Mesothelial cell of epicardium (in vitro differentiated cells): Measurements from ENCODE around the gene ATRNL1. TPM values are rescaled to one million over a fixed set of nuclear protein-coding genes. Genes with fewer than 3 reads are reported as not detected.

ENCODE experiments used
- DNase-seq, 2 experiments: peaks; one replicate each; pipeline ENCODE4 v3.0.0; 2021; ENCODE audit warnings: low spot score in 2 of 2; ENCODE audit not compliant: unreplicated experiment in 2 of 2
- H3K27ac Mint-ChIP-seq: 2 replicates; pipeline ENCODE4 v1.8.0; 2021; ENCODE audit warnings: mixed read lengths
- H3K27me3 Mint-ChIP-seq: 2 replicates; pipeline ENCODE4 v1.8.0; 2021; ENCODE audit warnings: low read depth, mixed read lengths
- H3K36me3 Mint-ChIP-seq: 2 replicates; pipeline ENCODE4 v1.8.0; 2021; ENCODE audit warnings: mixed read lengths
- H3K4me1 Mint-ChIP-seq: 2 replicates; pipeline ENCODE4 v1.8.0; 2021; ENCODE audit warnings: mixed read lengths
- H3K4me3 Mint-ChIP-seq: 2 replicates; pipeline ENCODE4 v1.8.0; 2021; ENCODE audit warnings: mild to moderate bottlenecking, moderate library complexity, mixed read lengths
- H3K9me3 Mint-ChIP-seq: 2 replicates; pipeline ENCODE4 v1.8.0; 2021; ENCODE audit warnings: mixed read lengths
- total RNA-seq: library from RNA; stranded (reverse); gene quantifications from 3 replicates; pipeline ENCODE4 v1.2.1, GENCODE V29; 2021
- TF ChIP-seq, protein P1 (sequence below): fragments of 200-600 bp; sonication (generic); IDR thresholded peaks from one replicate; pipeline ENCODE4 v1.5.0; 2021; ENCODE audit warnings: antibody characterized with exemption; ENCODE audit not compliant: unreplicated experiment

The ATRNL1 gene
- total RNA-seq, 1 donor from 2014 or later = 39.6 TPM

DNA sequence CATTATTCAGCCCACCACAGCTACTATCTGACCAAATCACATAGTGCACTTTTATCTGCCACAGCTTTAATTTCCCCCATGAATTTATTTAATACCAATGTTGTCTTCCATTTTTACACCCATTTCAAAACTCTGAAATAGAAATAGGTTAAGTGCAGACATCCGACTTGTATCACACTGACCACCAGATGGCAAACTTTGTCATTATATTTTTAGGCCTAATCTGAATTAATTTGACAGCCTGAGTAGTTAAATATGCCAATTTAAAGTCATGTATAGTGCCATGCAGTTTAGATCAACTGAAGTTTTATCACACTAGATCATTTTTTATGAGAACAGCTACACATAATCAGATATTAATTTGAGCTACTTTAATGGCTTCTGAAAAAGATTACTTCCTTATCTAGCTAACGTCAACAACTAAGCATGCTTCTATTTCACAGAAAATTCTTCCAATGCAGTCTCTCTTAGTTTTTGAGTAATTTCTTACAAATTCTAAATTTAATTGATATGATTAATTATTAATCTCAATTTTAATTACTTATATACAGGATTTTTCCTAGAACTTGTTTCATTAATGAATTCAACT, 613.4 kb downstream of the ATRNL1 start:
- Mint-ChIP-seq H3K36me3 (peaks cover 9% of the 10 kb centered on the region), H3K27ac (no peak overlapping the region)

DNA sequence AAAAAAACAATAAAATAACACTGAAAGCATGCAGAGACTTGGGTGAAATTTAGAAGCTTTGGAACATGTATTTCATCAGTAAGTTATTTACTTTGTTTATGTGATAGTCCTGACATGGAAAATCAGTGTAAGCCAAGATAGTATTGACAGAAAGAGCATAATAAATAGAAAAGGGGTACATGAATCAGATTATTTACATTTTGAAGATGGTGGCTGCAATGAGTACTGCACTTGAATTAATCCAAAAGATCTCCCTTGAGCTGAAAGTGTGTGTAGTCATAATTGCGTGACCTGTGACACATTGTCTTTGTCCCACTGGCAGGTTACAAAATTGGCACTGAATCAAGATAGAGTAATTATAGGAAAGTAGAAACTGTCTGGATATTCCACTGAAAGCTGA, 617.0 kb downstream of the ATRNL1 start:
- Mint-ChIP-seq H3K9me3 (no peaks in the 10 kb centered on the region), H3K4me3 (no peak overlapping the region), H3K27ac (no peak overlapping the region)

More for the DNA sequence above, 613.4 kb downstream of the ATRNL1 start:
- TF ChIP-seq, protein P1, sequence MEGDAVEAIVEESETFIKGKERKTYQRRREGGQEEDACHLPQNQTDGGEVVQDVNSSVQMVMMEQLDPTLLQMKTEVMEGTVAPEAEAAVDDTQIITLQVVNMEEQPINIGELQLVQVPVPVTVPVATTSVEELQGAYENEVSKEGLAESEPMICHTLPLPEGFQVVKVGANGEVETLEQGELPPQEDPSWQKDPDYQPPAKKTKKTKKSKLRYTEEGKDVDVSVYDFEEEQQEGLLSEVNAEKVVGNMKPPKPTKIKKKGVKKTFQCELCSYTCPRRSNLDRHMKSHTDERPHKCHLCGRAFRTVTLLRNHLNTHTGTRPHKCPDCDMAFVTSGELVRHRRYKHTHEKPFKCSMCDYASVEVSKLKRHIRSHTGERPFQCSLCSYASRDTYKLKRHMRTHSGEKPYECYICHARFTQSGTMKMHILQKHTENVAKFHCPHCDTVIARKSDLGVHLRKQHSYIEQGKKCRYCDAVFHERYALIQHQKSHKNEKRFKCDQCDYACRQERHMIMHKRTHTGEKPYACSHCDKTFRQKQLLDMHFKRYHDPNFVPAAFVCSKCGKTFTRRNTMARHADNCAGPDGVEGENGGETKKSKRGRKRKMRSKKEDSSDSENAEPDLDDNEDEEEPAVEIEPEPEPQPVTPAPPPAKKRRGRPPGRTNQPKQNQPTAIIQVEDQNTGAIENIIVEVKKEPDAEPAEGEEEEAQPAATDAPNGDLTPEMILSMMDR = peak; percentile 66
- DNase-seq = no peak
- H3K27me3 Mint-ChIP-seq = no peaks in the 10 kb centered on the region
- no peak overlapping the region for H3K4me3 Mint-ChIP-seq
- peaks cover 21% of the 10 kb centered on the region for H3K4me1 Mint-ChIP-seq
- peaks cover 11% of the 10 kb centered on the region for H3K9me3 Mint-ChIP-seq

DNA sequence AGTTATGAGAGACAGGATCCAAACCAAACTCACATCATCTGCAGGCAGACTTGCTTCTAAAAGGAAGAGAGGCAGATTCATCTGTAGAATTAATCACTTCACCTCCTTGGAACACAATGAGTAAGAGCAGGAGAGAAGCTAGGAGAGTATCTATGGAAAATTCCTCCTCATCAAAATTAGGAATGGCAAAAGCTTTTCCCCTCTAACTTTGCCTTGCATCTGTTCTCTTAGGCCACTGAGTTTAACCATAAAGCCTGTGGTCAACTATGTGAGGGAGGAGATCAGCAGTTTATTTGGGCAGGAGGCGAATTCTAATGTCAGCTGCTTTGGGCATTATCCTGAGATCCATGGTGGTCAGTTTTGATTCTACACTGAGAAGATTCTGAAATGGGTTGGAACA, 618.1 kb downstream of the ATRNL1 start:
- H3K36me3 Mint-ChIP-seq = no peaks in the 10 kb centered on the region
- H3K4me3 Mint-ChIP-seq = no peak overlapping the region
- peaks cover 13% of the 10 kb centered on the region for H3K4me1 Mint-ChIP-seq
- DNase-seq = no peak
- H3K9me3 Mint-ChIP-seq = no peaks in the 10 kb centered on the region
- TF ChIP-seq, protein P1 = no peak
- no peak overlapping the region for H3K27ac Mint-ChIP-seq
- no peaks in the 10 kb centered on the region for H3K27me3 Mint-ChIP-seq

More for the DNA sequence above, 617.0 kb downstream of the ATRNL1 start:
- DNase-seq = no peak
- H3K4me1 Mint-ChIP-seq = peaks cover 21% of the 10 kb centered on the region
- TF ChIP-seq, protein P1 = peak; percentile 42
- H3K27me3 Mint-ChIP-seq = no peaks in the 10 kb centered on the region
- no peaks in the 10 kb centered on the region for H3K36me3 Mint-ChIP-seq

DNA sequence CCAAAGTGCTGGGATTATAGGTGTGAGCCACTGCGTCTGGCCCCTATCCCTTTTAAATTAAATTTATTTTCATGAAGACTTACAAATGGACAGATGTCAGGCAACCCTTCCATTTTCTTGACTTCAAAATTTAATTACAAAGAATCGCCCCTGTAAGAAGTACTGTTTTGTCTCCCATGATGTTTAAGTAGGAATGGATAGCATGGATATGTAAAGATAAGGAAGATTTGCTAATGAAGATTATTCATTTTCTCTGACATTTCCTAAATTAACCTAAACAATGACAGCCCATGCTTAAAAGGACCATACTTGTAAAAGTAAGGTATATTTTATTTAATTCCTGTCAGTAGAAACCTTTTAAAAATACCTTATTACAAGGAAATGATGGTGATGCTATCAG, 627.0 kb downstream of the ATRNL1 start:
- H3K9me3 Mint-ChIP-seq = no peaks in the 10 kb centered on the region
- no peaks in the 10 kb centered on the region for H3K27me3 Mint-ChIP-seq
- DNase-seq = no peak
- H3K4me1 Mint-ChIP-seq = peaks cover 2% of the 10 kb centered on the region
- no peak overlapping the region for H3K4me3 Mint-ChIP-seq
- no peaks in the 10 kb centered on the region for H3K36me3 Mint-ChIP-seq
- TF ChIP-seq, protein P1 = no peak
- H3K27ac Mint-ChIP-seq = no peak overlapping the region

DNA sequence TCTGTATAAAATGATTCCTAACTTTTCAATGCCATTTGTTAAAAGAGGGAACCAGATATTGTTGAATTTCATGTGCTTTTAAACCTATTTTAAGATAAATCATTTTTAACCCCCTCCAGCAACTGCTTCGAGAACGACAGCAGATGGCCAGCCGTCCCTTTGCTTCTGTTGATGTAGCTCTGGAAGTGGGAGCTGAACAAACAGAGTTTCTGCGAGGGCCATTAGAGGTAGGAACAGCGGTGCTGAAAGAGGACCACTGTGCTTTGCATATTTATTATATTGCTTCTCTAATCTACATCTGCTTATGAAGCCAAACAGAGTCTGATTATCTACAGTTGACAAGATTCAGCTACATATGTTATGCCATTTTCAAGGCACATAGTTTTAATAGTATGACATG, 634.0 kb downstream of the ATRNL1 start:
- TF ChIP-seq, protein P1 = no peak

DNA sequence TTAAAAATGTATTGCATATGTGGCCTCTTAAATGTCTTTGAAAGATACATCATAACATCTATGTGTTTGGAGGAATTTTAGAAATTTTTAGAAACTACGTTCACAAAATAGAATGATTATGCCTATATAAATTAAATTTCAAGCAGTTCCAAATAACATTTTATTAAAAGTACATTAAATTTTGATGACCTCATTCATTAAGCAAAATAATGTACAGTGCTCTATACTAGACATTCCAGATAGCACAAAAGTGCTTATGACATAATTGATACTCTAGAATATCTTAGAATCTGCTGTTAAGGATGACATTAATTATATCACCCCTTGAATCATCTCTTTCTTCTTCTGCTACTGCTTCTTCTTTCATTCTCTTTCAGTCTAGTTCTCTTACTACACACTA, 650.9 kb downstream of the ATRNL1 start:
- H3K9me3 Mint-ChIP-seq = peaks cover 8% of the 10 kb centered on the region
- TF ChIP-seq, protein P1 = no peak
- no peaks in the 10 kb centered on the region for H3K27me3 Mint-ChIP-seq
- H3K4me1 Mint-ChIP-seq = no peaks in the 10 kb centered on the region
- no peak overlapping the region for H3K27ac Mint-ChIP-seq
- no peak overlapping the region for H3K4me3 Mint-ChIP-seq
- no peak for DNase-seq
- no peaks in the 10 kb centered on the region for H3K36me3 Mint-ChIP-seq

More for the DNA sequence above, 634.0 kb downstream of the ATRNL1 start:
- peaks cover 5% of the 10 kb centered on the region for H3K9me3 Mint-ChIP-seq
- no peak overlapping the region for H3K4me3 Mint-ChIP-seq
- no peak for DNase-seq
- no peak overlapping the region for H3K27ac Mint-ChIP-seq
- no peaks in the 10 kb centered on the region for H3K36me3 Mint-ChIP-seq
- H3K4me1 Mint-ChIP-seq = no peaks in the 10 kb centered on the region
- no peaks in the 10 kb centered on the region for H3K27me3 Mint-ChIP-seq
